ENCODE measurements around the gene LRIG2. TPM values are rescaled to one million over a fixed set of nuclear protein-coding genes. Genes with fewer than 3 reads are reported as not detected.

Gene LRIG2
- total RNA-seq, 2 donors from 2014 or later = 21.2 to 23.0 TPM

- 94% methylated on average over 2 to 3 of the region's 3 CpGs for WGBS, 2 experiments (ENCODE audit: insufficient coverage in 1 of 2, insufficient read length in 1 of 2)
- peaks cover 65% of the 10 kb centered on the region for H3K36me3 Mint-ChIP-seq (ENCODE audit: low read depth)
- no peak overlapping the region for H3K4me3 Mint-ChIP-seq
Observed at GRCh38 chr1:113125517-113125916, 52.5 kb downstream of the LRIG2 start.

GRCh38 chr1:113126207-113126606 is 53.2 kb downstream of the LRIG2 start:
- Mint-ChIP-seq H3K27ac (no peak overlapping the region), H3K9me3 (no peaks in the 10 kb centered on the region), H3K4me3 (no peak overlapping the region), H3K36me3 (ENCODE audit: low read depth) (peaks cover 58% of the 10 kb centered on the region), H3K27me3 (ENCODE audit: insufficient read depth) (no peaks in the 10 kb centered on the region), H3K4me1 (peaks cover 6% of the 10 kb centered on the region)
- no peak for TF ChIP-seq CTCF (conservative IDR thresholded peaks at IDR 0.05)
- H3K4me3 ChIP-seq (ENCODE audit: low read length) = no peak overlapping the region
- H3K27me3 ChIP-seq (ENCODE audit: control insufficient read depth, insufficient read depth, low read length, poor library complexity, severe bottlenecking) = no peaks in the 10 kb centered on the region
- peaks cover 65% of the 10 kb centered on the region for H3K36me3 ChIP-seq (ENCODE audit: control insufficient read depth, insufficient read depth, low read length)
- DNase-seq = no peak
- no peak overlapping the region for H3K9ac ChIP-seq (ENCODE audit: extremely low read depth, low read length, poor library complexity, severe bottlenecking)
- no peaks in the 10 kb centered on the region for H3K9me3 ChIP-seq (ENCODE audit: control insufficient read depth, low read length)
- no peaks in the 10 kb centered on the region for H3K4me1 ChIP-seq (ENCODE audit: control insufficient read depth, insufficient read depth, low read length)
- H3K27ac ChIP-seq (ENCODE audit: low read depth, low read length) = no peak overlapping the region
- 91 to 95% methylated on average over 2 of the region's 2 CpGs for WGBS, 2 experiments (ENCODE audit: insufficient coverage in 1 of 2, insufficient read length in 1 of 2)

More at GRCh38 chr1:113125517-113125916, 52.5 kb downstream of the LRIG2 start:
- peaks cover 72% of the 10 kb centered on the region for H3K36me3 ChIP-seq (ENCODE audit: control insufficient read depth, insufficient read depth, low read length)
- Mint-ChIP-seq H3K9me3 (no peaks in the 10 kb centered on the region), H3K4me1 (peaks cover 6% of the 10 kb centered on the region), H3K27ac (no peak overlapping the region), H3K27me3 (ENCODE audit: insufficient read depth) (no peaks in the 10 kb centered on the region)
- TF ChIP-seq CTCF (conservative IDR thresholded peaks at IDR 0.05) = no peak
- H3K9me3 ChIP-seq (ENCODE audit: control insufficient read depth, low read length) = no peaks in the 10 kb centered on the region
- no peaks in the 10 kb centered on the region for H3K4me1 ChIP-seq (ENCODE audit: control insufficient read depth, insufficient read depth, low read length)
- H3K27ac ChIP-seq (ENCODE audit: low read depth, low read length) = no peak overlapping the region
- H3K4me3 ChIP-seq (ENCODE audit: low read length) = no peak overlapping the region
- no peak overlapping the region for H3K9ac ChIP-seq (ENCODE audit: extremely low read depth, low read length, poor library complexity, severe bottlenecking)
- no peaks in the 10 kb centered on the region for H3K27me3 ChIP-seq (ENCODE audit: control insufficient read depth, insufficient read depth, low read length, poor library complexity, severe bottlenecking)
- DNase-seq = no peak

- Histone ChIP-seq H3K4me3 (ENCODE audit: low read length) (no peak overlapping the region), H3K27me3 (ENCODE audit: control insufficient read depth, insufficient read depth, low read length, poor library complexity, severe bottlenecking) (no peaks in the 10 kb centered on the region), H3K27ac (ENCODE audit: low read depth, low read length) (no peak overlapping the region), H3K9me3 (ENCODE audit: control insufficient read depth, low read length) (no peaks in the 10 kb centered on the region), H3K36me3 (ENCODE audit: control insufficient read depth, insufficient read depth, low read length) (peaks cover 46% of the 10 kb centered on the region), H3K4me1 (ENCODE audit: control insufficient read depth, insufficient read depth, low read length) (no peaks in the 10 kb centered on the region), H3K9ac (ENCODE audit: extremely low read depth, low read length, poor library complexity, severe bottlenecking) (no peak overlapping the region)
- Mint-ChIP-seq H3K9me3 (no peaks in the 10 kb centered on the region), H3K36me3 (ENCODE audit: low read depth) (peaks cover 41% of the 10 kb centered on the region), H3K27me3 (ENCODE audit: insufficient read depth) (no peaks in the 10 kb centered on the region), H3K4me1 (peaks cover 6% of the 10 kb centered on the region), H3K27ac (no peak overlapping the region), H3K4me3 (no peak overlapping the region)
- TF ChIP-seq CTCF (conservative IDR thresholded peaks at IDR 0.05) = no peak
- 100% methylated on average over 1 of the region's 2 CpGs; no CpG with 5 or more reads in 1 of the 2 experiments for WGBS, 2 experiments (ENCODE audit: insufficient coverage in 1 of 2, insufficient read length in 1 of 2)
- no peak for DNase-seq
Observed at GRCh38 chr1:113128116-113128515, 55.1 kb downstream of the LRIG2 start.
